ENCODE data around the gene DMRTA2. TPM values are rescaled to one million over a fixed set of nuclear protein-coding genes. Genes with fewer than 3 reads are reported as not detected.

DMRTA2 gene
- total and polyA plus RNA-seq, 2 of the 4 experiments (the other 2 are of a cell fraction): 0.02 TPM; not detected in 1

- Histone ChIP-seq H3K23ac (ENCODE audit: low read depth, low read length) (no peak overlapping the region), H3K27me3 (ENCODE audit: control insufficient read depth, insufficient read depth, low read length) (peaks cover 71% of the 10 kb centered on the region), H3K4ac (ENCODE audit: low read depth, low read length) (no peak overlapping the region), H3K27ac (ENCODE audit: insufficient read depth, low read length) (no peak overlapping the region), H2AK5ac (ENCODE audit: low read depth, low read length) (no peak overlapping the region), H3K18ac (ENCODE audit: low read depth, low read length) (no peak overlapping the region), H2BK5ac (ENCODE audit: low read depth, low read length, poor library complexity, severe bottlenecking) (no peak overlapping the region), H3K4me2 (ENCODE audit: low read depth, low read length) (no peak overlapping the region), H2AFZ (replicated peaks; ENCODE audit: low read length, poor library complexity) (no peak overlapping the region), H3K14ac (replicated peaks; ENCODE audit: low read depth, low read length) (no peak overlapping the region), H2AK9ac (replicated peaks; ENCODE audit: low read depth, low read length, poor library complexity) (no peak overlapping the region), H3K79me1 (ENCODE audit: low read depth in 1 of 2, low read length in 2 of 2) (no peaks in the 10 kb centered on the region), H4K91ac (ENCODE audit: insufficient read depth, low read depth, low read length) (no peak overlapping the region), H4K20me1 (ENCODE audit: insufficient read depth, low read length) (no peaks in the 10 kb centered on the region), H4K5ac (ENCODE audit: low read depth, low read length) (no peak overlapping the region), H2BK15ac (ENCODE audit: low read depth, low read length) (no peak overlapping the region), H4K8ac (ENCODE audit: low read depth in 2 of 2, low read length in 2 of 2) (no peak overlapping the region), H3K56ac (ENCODE audit: extremely low read depth, insufficient read depth, low read length) (no peak overlapping the region), H3K4me3 (ENCODE audit: insufficient read depth, low read depth, low read length) (no peak overlapping the region), H3K9me3 (ENCODE audit: control insufficient read depth, insufficient read depth, low read length) (peaks cover 3% of the 10 kb centered on the region; the same call in 1 of the 2 replicates), H3K36me3 (ENCODE audit: control insufficient read depth, insufficient read depth, low read length) (no peaks in the 10 kb centered on the region), H3K9me1 (ENCODE audit: insufficient read depth, low read length) (no peaks in the 10 kb centered on the region), H3K4me1 (ENCODE audit: control insufficient read depth, insufficient read depth, low read length) (peaks cover 2% of the 10 kb centered on the region; the same call in 1 of the 2 replicates), H2BK20ac (ENCODE audit: low read depth, low read length) (no peak overlapping the region), H2BK120ac (ENCODE audit: low read depth, low read length) (no peak overlapping the region), H3K9ac (ENCODE audit: low read depth, low read length) (no peak overlapping the region)
- ChIA-PET POLR2A (ENCODE audit: unreplicated experiment) (no interaction called here), CTCF (no interaction called here)
- in situ Hi-C loops (cut with MboI; ENCODE audit: low sequenced_read_pairs): no loop called here
- intact Hi-C loops (cut with micrococcal nuclease): no loop called here
- no TSS peak for BruUV-seq (replicated peaks)
- ATAC-seq (ENCODE audit: low read depth): no peak
- TF ChIP-seq CEBPB (IDR thresholded peaks at IDR 0.05; ENCODE audit: low read depth, low read length) (no peak), BHLHE40 (IDR thresholded peaks at IDR 0.05; ENCODE audit: low read depth, low read length) (no peak), MAZ (IDR thresholded peaks at IDR 0.05; ENCODE audit: borderline replicate concordance, low read depth, low read length) (no peak), MAFK (IDR thresholded peaks at IDR 0.05; ENCODE audit: low read depth, low read length) (peak; percentile 38; the same call in 1 of the 2 replicates)
- dilution Hi-C loops (cut with HindIII; ENCODE audit: low sequenced_read_pairs, unreplicated experiment): no loop called here
- DNase-seq: no peak
- no CpG with 5 or more reads among the region's 7 CpGs for WGBS, 2 experiments (ENCODE audit: extremely low coverage in 2 of 2, insufficient read length in 1 of 2)
Observed at GRCh38 chr1:50414853-50415234, 8.4 kb downstream of the DMRTA2 start.

Data from IMR-90 (cell line).